Measurements from ENCODE around the gene DHX36. TPM values are rescaled to one million over a fixed set of nuclear protein-coding genes. Genes with fewer than 3 reads are reported as not detected.

The DHX36 gene
- total RNA-seq, 2 donors from 2014 or later, result 90.0 to 97.3 TPM

DNA sequence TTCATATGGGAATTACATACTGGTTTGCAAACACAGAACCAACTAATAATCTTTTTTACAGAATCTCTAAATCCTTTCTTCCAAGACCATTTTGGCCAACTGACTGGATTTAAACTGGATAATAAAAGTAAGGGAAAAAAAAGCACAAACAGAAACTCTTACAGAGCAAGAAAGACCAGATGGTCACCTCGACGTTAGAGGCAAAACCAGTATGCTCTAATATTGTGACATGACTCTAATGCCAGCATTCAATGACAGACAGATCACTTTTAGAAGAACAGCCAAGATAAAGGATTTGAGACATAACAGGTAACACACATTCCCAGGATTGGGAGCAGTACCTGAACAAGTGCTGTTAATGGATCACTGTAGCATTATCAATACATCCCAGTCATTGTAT lies 50.9 kb downstream of the DHX36 start:
- no peaks in the 10 kb centered on the region for H3K27me3 ChIP-seq (ENCODE audit: control insufficient read depth, insufficient read depth, low read length, poor library complexity, severe bottlenecking)
- no peak overlapping the region for H3K4me3 Mint-ChIP-seq
- H3K36me3 ChIP-seq (ENCODE audit: control insufficient read depth, insufficient read depth, low read length), result peaks cover 95% of the 10 kb centered on the region
- no peak overlapping the region for H3K27ac Mint-ChIP-seq
- DNase-seq, result no peak
- H3K4me1 Mint-ChIP-seq, result no peaks in the 10 kb centered on the region
- H3K9me3 ChIP-seq (ENCODE audit: control insufficient read depth, low read length), result peaks cover 26% of the 10 kb centered on the region
- TF ChIP-seq CTCF (conservative IDR thresholded peaks at IDR 0.05), result no peak
- no peak overlapping the region for H3K27ac ChIP-seq (ENCODE audit: low read depth, low read length)
- no peak overlapping the region for H3K9ac ChIP-seq (ENCODE audit: extremely low read depth, low read length, poor library complexity, severe bottlenecking)
- H3K4me1 ChIP-seq (ENCODE audit: control insufficient read depth, insufficient read depth, low read length), result no peaks in the 10 kb centered on the region
- H3K27me3 Mint-ChIP-seq (ENCODE audit: insufficient read depth), result no peaks in the 10 kb centered on the region
- peaks cover 74% of the 10 kb centered on the region for H3K36me3 Mint-ChIP-seq (ENCODE audit: low read depth)
- WGBS, 2 experiments (ENCODE audit: insufficient coverage in 1 of 2, insufficient read length in 1 of 2), result 96 to 100% methylated on average over 2 of the region's 2 CpGs
- peaks cover 14% of the 10 kb centered on the region for H3K9me3 Mint-ChIP-seq
- H3K4me3 ChIP-seq (ENCODE audit: low read length), result no peak overlapping the region

- DNase-seq, result no peak
- H3K36me3 Mint-ChIP-seq (ENCODE audit: low read depth), result peaks cover 63% of the 10 kb centered on the region
- H3K4me1 ChIP-seq (ENCODE audit: control insufficient read depth, insufficient read depth, low read length), result no peaks in the 10 kb centered on the region
- no peaks in the 10 kb centered on the region for H3K9me3 Mint-ChIP-seq
- H3K4me3 ChIP-seq (ENCODE audit: low read length), result no peak overlapping the region
- H3K27ac ChIP-seq (ENCODE audit: low read depth, low read length), result no peak overlapping the region
- H3K9me3 ChIP-seq (ENCODE audit: control insufficient read depth, low read length), result peaks cover 12% of the 10 kb centered on the region
- H3K27ac Mint-ChIP-seq, result no peak overlapping the region
- no peak overlapping the region for H3K4me3 Mint-ChIP-seq
- no peak for TF ChIP-seq CTCF (conservative IDR thresholded peaks at IDR 0.05)
- 90 to 94% methylated on average over 8 of the region's 8 CpGs for WGBS, 2 experiments (ENCODE audit: insufficient coverage in 1 of 2, insufficient read length in 1 of 2)
- no peaks in the 10 kb centered on the region for H3K27me3 ChIP-seq (ENCODE audit: control insufficient read depth, insufficient read depth, low read length, poor library complexity, severe bottlenecking)
- H3K9ac ChIP-seq (ENCODE audit: extremely low read depth, low read length, poor library complexity, severe bottlenecking), result no peak overlapping the region
- peaks cover 11% of the 10 kb centered on the region for H3K4me1 Mint-ChIP-seq
- peaks cover 74% of the 10 kb centered on the region for H3K36me3 ChIP-seq (ENCODE audit: control insufficient read depth, insufficient read depth, low read length)
- H3K27me3 Mint-ChIP-seq (ENCODE audit: insufficient read depth), result no peaks in the 10 kb centered on the region
Observed at GRCh38 chr3:154254527-154254926, 69.8 kb downstream of the DHX36 start.

- no peak overlapping the region for H3K4me3 Mint-ChIP-seq
- TF ChIP-seq CTCF (conservative IDR thresholded peaks at IDR 0.05), result peak; percentile 97
- H3K27me3 Mint-ChIP-seq (ENCODE audit: insufficient read depth), result no peaks in the 10 kb centered on the region
- peak; percentile 97 for DNase-seq
- no peak overlapping the region for H3K27ac ChIP-seq (ENCODE audit: low read depth, low read length)
- H3K27me3 ChIP-seq (ENCODE audit: control insufficient read depth, insufficient read depth, low read length, poor library complexity, severe bottlenecking), result no peaks in the 10 kb centered on the region
- H3K36me3 Mint-ChIP-seq (ENCODE audit: low read depth), result peaks cover 50% of the 10 kb centered on the region
- H3K9ac ChIP-seq (ENCODE audit: extremely low read depth, low read length, poor library complexity, severe bottlenecking), result no peak overlapping the region
- H3K36me3 ChIP-seq (ENCODE audit: control insufficient read depth, insufficient read depth, low read length), result peaks cover 63% of the 10 kb centered on the region
- H3K4me1 ChIP-seq (ENCODE audit: control insufficient read depth, insufficient read depth, low read length), result peaks cover 4% of the 10 kb centered on the region
- H3K4me1 Mint-ChIP-seq, result peaks cover 16% of the 10 kb centered on the region
- no peaks in the 10 kb centered on the region for H3K9me3 ChIP-seq (ENCODE audit: control insufficient read depth, low read length)
- no peaks in the 10 kb centered on the region for H3K9me3 Mint-ChIP-seq
- H3K4me3 ChIP-seq (ENCODE audit: low read length), result no peak overlapping the region
- 14 to 16% methylated on average over 6 to 11 of the region's 11 CpGs for WGBS, 2 experiments (ENCODE audit: insufficient coverage in 1 of 2, insufficient read length in 1 of 2)
- no peak overlapping the region for H3K27ac Mint-ChIP-seq
Observed at GRCh38 chr3:154252759-154253638, 71.3 kb downstream of the DHX36 start.

Data from endodermal cell (in vitro differentiated cells).